ENCODE measurements around the gene INSL3. TPM values are rescaled to one million over a fixed set of nuclear protein-coding genes. Genes with fewer than 3 reads are reported as not detected.

Gene INSL3
- total RNA-seq, 1 donor from 2014 or later, result not detected

DNA sequence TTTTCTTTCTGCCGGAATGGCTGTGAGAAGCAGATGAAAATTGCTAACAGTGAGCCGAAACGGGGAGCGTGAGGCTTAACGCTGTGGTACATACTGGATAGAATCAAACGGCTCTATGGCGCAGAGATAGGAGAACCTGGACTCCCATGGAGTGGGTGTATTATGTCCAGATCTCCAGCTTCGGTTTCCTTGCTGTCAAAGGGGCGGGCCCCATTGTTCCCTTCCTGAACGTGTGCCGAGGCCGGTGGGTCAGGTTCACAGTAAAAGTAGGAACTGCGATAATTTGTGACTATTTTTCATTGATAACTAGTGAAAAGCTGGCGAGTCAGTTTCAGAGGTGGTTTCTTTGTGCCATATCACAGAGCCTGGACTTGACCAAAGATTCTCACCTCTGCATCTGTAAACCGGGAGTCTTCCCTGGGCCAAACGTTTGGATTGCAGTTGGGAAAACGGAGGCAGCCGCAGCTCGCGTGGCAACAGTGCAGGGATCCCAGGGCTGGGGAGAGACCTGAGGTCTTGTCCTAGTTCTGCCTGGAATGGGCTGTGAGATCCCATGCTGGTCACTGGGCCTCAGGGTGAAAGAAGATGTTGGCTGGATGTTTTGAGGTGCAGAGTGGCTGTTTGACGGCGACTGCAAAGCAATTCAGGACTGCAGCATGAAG lies 39.1 kb upstream of the INSL3 start:
- TF ChIP-seq, protein P1, sequence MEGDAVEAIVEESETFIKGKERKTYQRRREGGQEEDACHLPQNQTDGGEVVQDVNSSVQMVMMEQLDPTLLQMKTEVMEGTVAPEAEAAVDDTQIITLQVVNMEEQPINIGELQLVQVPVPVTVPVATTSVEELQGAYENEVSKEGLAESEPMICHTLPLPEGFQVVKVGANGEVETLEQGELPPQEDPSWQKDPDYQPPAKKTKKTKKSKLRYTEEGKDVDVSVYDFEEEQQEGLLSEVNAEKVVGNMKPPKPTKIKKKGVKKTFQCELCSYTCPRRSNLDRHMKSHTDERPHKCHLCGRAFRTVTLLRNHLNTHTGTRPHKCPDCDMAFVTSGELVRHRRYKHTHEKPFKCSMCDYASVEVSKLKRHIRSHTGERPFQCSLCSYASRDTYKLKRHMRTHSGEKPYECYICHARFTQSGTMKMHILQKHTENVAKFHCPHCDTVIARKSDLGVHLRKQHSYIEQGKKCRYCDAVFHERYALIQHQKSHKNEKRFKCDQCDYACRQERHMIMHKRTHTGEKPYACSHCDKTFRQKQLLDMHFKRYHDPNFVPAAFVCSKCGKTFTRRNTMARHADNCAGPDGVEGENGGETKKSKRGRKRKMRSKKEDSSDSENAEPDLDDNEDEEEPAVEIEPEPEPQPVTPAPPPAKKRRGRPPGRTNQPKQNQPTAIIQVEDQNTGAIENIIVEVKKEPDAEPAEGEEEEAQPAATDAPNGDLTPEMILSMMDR (IDR thresholded peaks at IDR 0.05; ENCODE audit: insufficient read depth, low read length, poor library complexity, severe bottlenecking), result no peak
- Histone ChIP-seq H3K36me3 (ENCODE audit: control insufficient read depth, insufficient read depth, low read length) (peaks cover 7% of the 10 kb centered on the region), H3K27me3 (ENCODE audit: control insufficient read depth, insufficient read depth, low read length) (no peaks in the 10 kb centered on the region), H3K4me3 (ENCODE audit: low read depth, low read length) (peak overlapping the region; percentile 85)
- no peak for DNase-seq (ENCODE audit: low read depth)

DNA sequence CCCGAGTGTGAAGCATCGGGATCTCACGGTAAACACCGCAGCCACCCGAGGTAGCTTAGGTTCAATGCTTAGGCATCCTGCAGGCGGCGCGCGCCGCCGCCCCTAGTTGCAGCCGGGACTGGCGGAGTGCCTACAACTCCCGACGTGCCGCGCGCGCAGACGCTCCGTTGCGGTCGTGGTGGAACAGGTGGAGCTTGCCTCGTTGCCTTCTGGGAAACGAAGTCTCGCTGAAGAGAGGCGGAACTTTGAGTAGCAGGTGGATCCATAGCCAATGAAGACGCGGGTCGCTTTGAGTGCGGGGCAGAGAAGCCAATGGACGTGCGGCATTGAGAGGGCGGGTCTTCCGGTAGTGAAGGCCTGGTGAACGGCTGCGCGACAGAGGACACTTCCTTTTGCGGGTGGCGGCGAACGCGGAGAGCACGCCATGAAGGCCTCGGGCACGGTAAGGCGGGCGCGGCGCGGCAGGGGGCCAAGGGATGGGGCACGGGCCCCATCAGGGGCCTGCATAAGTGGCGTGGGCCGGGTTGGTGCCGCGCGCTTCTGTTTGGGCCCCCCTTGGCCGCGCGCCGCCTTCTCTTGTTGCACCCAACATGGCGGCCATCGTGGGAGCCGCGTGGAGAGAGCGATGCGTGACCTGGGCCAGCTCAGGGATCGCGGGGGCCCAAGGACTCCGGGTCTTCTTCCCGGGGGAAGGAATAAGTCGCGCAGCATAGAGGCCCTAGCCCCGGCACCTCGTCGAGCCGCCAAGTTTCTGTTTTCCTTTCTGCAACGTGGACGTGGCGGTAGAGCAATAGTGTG lies 38.4 kb upstream of the INSL3 start, which contains the start of gene RPL18A:
Gene RPL18A (plus strand): TSS at position 378 of the 798 bp plus-strand sequence. CDS start 47 bp downstream, at position 425.
- peak within 1 kb of the TSS; percentile 85 for H3K4me3 ChIP-seq (ENCODE audit: low read depth, low read length)
- TF ChIP-seq, protein P1 (IDR thresholded peaks at IDR 0.05; ENCODE audit: insufficient read depth, low read length, poor library complexity, severe bottlenecking), result peak; percentile 90
- no peaks in the 10 kb centered on the region for H3K27me3 ChIP-seq (ENCODE audit: control insufficient read depth, insufficient read depth, low read length)
- H3K36me3 ChIP-seq (ENCODE audit: control insufficient read depth, insufficient read depth, low read length), result peaks cover 7% of the 10 kb centered on the region
- DNase-seq (ENCODE audit: low read depth), result peak; percentile 99

DNA sequence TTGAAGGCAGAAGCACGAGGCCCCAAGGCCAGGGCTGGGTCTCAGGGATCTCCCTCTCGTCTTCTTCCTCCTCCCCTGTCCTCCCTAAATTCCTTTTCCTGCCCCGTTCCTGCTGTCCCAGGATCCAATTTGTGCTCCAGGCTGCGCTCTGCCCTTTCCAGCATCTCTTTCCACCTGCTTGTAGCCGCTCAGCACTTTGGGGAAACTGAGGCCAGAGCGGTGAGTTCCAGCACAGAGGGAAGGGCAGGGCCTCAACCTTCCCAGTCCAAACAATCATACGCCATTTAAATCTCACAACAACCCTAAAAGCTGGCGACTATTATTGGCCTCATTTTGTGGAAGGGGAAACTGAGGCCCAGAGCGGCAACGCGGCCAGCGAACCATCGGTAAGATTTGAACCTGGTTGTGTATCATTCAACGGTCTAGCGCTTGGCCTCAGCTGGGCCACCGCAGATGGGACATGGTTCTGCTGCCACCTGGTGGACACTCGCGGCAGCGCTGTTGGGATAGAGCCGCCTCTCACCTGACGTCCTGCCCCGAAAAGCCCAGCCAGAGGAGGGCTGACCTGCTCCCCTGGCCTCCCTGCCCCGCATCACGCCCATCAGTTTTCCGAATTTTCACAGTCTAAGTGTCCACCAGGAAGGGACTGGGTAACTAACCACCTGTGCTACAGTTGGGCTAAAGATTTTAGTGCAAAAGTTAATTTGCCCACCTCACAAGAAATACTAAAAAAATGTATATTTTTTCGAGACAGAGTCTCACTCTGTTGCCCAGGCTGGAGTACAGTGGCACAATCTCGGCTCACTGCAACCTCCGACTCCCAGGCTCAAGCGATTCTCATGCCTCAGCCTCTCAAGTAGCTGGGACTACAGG lies 34.2 kb upstream of the INSL3 start:
- TF ChIP-seq, protein P1 (IDR thresholded peaks at IDR 0.05; ENCODE audit: insufficient read depth, low read length, poor library complexity, severe bottlenecking), result peak; percentile 98
- no peaks in the 10 kb centered on the region for H3K27me3 ChIP-seq (ENCODE audit: control insufficient read depth, insufficient read depth, low read length)
- no peak for DNase-seq (ENCODE audit: low read depth)
- no peak overlapping the region for H3K4me3 ChIP-seq (ENCODE audit: low read depth, low read length)
- no peaks in the 10 kb centered on the region for H3K36me3 ChIP-seq (ENCODE audit: control insufficient read depth, insufficient read depth, low read length)

DNA sequence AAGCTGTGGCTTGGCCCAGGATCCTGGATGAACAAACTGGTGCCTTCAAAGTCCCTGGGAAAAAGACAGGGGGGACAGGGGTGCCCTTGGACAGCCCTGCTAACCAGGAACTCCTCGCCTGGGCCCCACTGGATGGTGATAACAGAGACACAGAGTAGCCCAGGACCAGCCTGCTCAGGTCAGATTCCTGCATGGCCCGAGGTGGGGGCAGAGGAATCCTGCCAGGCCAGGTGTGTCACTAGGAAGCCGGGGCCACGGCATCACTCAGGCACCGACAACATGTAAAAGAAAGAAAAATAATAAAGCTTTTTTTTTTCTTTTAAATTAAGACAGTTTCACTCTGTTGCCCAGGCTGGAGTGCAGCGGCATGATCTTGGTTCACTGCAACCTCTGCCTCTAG lies 32.7 kb upstream of the INSL3 start:
- TF ChIP-seq, protein P1 (IDR thresholded peaks at IDR 0.05; ENCODE audit: insufficient read depth, low read length, poor library complexity, severe bottlenecking), result no peak
- H3K27me3 ChIP-seq (ENCODE audit: control insufficient read depth, insufficient read depth, low read length), result no peaks in the 10 kb centered on the region
- DNase-seq (ENCODE audit: low read depth), result no peak

DNA sequence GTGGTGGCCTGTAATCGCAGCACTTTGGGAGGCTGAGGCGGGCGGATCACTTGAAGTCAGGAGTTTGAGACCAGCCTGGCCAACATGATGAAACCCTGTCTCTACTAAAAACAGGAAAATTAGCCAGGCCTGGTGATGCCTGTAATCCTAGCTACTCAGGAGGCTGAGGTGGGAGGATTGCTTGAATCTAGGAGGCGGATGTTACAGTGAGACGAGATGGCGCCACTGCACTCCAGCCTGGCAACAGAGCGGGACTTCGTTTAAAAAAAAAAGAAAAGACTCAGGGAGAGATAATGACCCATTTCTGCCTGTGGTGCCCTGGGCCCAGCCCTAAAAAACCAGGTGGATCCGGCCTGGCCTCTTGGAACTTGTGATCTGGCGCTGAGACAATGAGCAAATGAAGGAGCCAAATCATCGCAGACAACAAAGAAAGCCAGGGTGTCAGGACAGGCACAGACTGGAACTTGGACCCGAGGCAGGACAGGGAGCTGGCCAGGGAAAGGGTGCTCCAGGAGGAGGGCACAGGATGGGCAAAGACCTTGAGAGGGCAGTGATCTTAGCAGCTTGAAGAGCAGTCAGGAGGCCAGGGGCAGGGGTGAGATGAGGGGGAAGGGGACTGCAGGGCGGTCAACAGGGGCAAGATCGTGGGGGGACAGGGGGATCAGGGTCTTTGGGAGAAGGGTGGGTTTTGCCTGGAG lies 27.4 kb upstream of the INSL3 start:
- no peak for DNase-seq (ENCODE audit: low read depth)
- H3K27me3 ChIP-seq (ENCODE audit: control insufficient read depth, insufficient read depth, low read length), result no peaks in the 10 kb centered on the region
- H3K36me3 ChIP-seq (ENCODE audit: control insufficient read depth, insufficient read depth, low read length), result no peaks in the 10 kb centered on the region
- TF ChIP-seq, protein P1 (IDR thresholded peaks at IDR 0.05; ENCODE audit: insufficient read depth, low read length, poor library complexity, severe bottlenecking), result no peak
- no peak overlapping the region for H3K4me3 ChIP-seq (ENCODE audit: low read depth, low read length)

More for the DNA sequence above, 32.7 kb upstream of the INSL3 start:
- Histone ChIP-seq H3K36me3 (ENCODE audit: control insufficient read depth, insufficient read depth, low read length) (no peaks in the 10 kb centered on the region), H3K4me3 (ENCODE audit: low read depth, low read length) (no peak overlapping the region)
